A549 treated with DMSO at 1 μM for 4 hours (cell line): ENCODE results near the gene CREBL2. TPM values are rescaled to one million over a fixed set of nuclear protein-coding genes. Genes with fewer than 3 reads are reported as not detected.

Experiments
- total RNA-seq: library from RNA; stranded (reverse); fragments of 200-300 nt; extraction: Qiagen RNA extraction; gene quantifications from 5 replicates; pipeline ENCODE4 v1.2.3, GENCODE V29; 2022; ENCODE audit warnings: low read depth

CREBL2 gene
- 18.0 to 24.2 TPM (median 21.1 TPM) in 5 replicates for total RNA-seq

GRCh38 chr12:12611512-12612306 lies at the start of gene CREBL2:
Gene CREBL2 (plus strand): TSS chr12:12611876. CDS start chr12:12612173, 297 bp downstream.

GRCh38 chr12:12562585-12563261 lies 49.0 kb upstream of the CREBL2 start, which contains the start of gene DUSP16:
Gene DUSP16 (minus strand): TSS chr12:12562863. CDS start chr12:12521098, 41,765 bp downstream.

Other genes with a start within 250 kb of the CREBL2 start
- gene DUSP16, start 49.0 kb upstream of the CREBL2 start, total RNA-seq = 11.2 to 14.8 TPM (median 13.3 TPM) in 5 replicates
- gene GPR19, start 84.3 kb downstream of the CREBL2 start, total RNA-seq = 0.70 to 1.1 TPM (median 0.93 TPM) in 5 replicates
- gene CDKN1B, start 105.5 kb downstream of the CREBL2 start, total RNA-seq = 17.3 to 24.1 TPM (median 20.9 TPM) in 5 replicates
- gene APOLD1, start 173.8 kb downstream of the CREBL2 start, total RNA-seq = 0.19 to 0.67 TPM (median 0.26 TPM) in 5 replicates
- gene DDX47, start 201.5 kb downstream of the CREBL2 start, total RNA-seq = 89.0 to 108 TPM (median 98.1 TPM) in 5 replicates